Cardiac fibroblast (primary cell): ENCODE data around the gene FOXF2.
"Not testable (repeated sequence)": the region's sequence is repeated elsewhere in the genome, so short reads cannot be mapped to it uniquely, and the experiment has no call there.

Experiments
- DNase-seq, 2 donors: peaks; one replicate each; pipeline versions ENCODE4 v3.0.0 to v3.0.0-alpha.2; 2010; ENCODE audit warnings: low read depth in 2 of 2
- H3K4me3 ChIP-seq, 2 donors: replicated peaks in 1 of 2; 1 replicate in 1 of 2; 2 replicates in 1 of 2; pipeline ENCODE4 v1.5.1; 2011; ENCODE audit warnings: low read depth in 2 of 2, low read length in 2 of 2, mild to moderate bottlenecking in 2 of 2, moderate library complexity in 1 of 2
- CTCF ChIP-seq: IDR thresholded peaks from one replicate; pipeline ENCODE4 v1.5.1; 2011; ENCODE audit warnings: low read depth, mild to moderate bottlenecking, low read length, inconsistent platforms

FOXF2 gene

GRCh38 chr6:1365686-1366085, 23.7 kb upstream of the FOXF2 start:
- TF ChIP-seq CTCF: no peak
- no peak overlapping the region for H3K4me3 ChIP-seq

GRCh38 chr6:1367771-1368170, 21.6 kb upstream of the FOXF2 start:
- TF ChIP-seq CTCF: no peak
- H3K4me3 ChIP-seq: no peak overlapping the region

More at GRCh38 chr6:1365686-1366085, 23.7 kb upstream of the FOXF2 start:
- no peak for DNase-seq

GRCh38 chr6:1368940-1369339, 20.4 kb upstream of the FOXF2 start:
- DNase-seq: no peak
- TF ChIP-seq CTCF: no peak
- H3K4me3 ChIP-seq: no peak overlapping the region

More at GRCh38 chr6:1367771-1368170, 21.6 kb upstream of the FOXF2 start:
- DNase-seq: no peak

- DNase-seq, H3K4me3 ChIP-seq: not testable (repeated sequence)
Observed at GRCh38 chr6:1369695-1370094, 19.7 kb upstream of the FOXF2 start.

GRCh38 chr6:1371933-1372332, 17.4 kb upstream of the FOXF2 start:
- no peak overlapping the region for H3K4me3 ChIP-seq
- DNase-seq: no peak
- TF ChIP-seq CTCF: no peak

GRCh38 chr6:1372690-1373089, 16.7 kb upstream of the FOXF2 start:
- no peak for DNase-seq
- H3K4me3 ChIP-seq: no peak overlapping the region
- no peak for TF ChIP-seq CTCF

- no peak overlapping the region for H3K4me3 ChIP-seq
- DNase-seq: no peak
- TF ChIP-seq CTCF: no peak
Observed at GRCh38 chr6:1376653-1377052, 12.7 kb upstream of the FOXF2 start.
